Neural progenitor cell (in vitro differentiated cells): ENCODE measurements around the gene SLC38A9. TPM values are rescaled to one million over a fixed set of nuclear protein-coding genes. Genes with fewer than 3 reads are reported as not detected.

Experiments
- DNase-seq: peaks from one replicate; pipeline ENCODE4 v3.0.0-alpha.2; 2016; ENCODE audit warnings: low spot score
- H2AFZ ChIP-seq: fragments of 200-600 bp; sonication (generic); replicated peaks from 2 replicates; pipeline ENCODE4 v1.6.1; 2016; ENCODE audit warnings: antibody characterized with exemption
- H3F3A ChIP-seq: fragments of 200-600 bp; sonication (generic); 2 replicates; pipeline ENCODE4 v1.6.1; 2016; ENCODE audit warnings: antibody characterized with exemption, low read depth
- H3K27ac ChIP-seq: fragments of 200-600 bp; sonication (generic); 2 replicates; pipeline ENCODE4 v1.5.1; 2016; ENCODE audit warnings: mild to moderate bottlenecking
- H3K27me3 ChIP-seq: fragments of 200-600 bp; sonication (generic); 2 replicates; pipeline ENCODE4 v1.6.1; 2016; ENCODE audit warnings: mild to moderate bottlenecking, moderate library complexity
- H3K36me3 ChIP-seq: fragments of 200-600 bp; sonication (generic); 2 replicates; pipeline ENCODE4 v1.5.1; 2016
- H3K4me1 ChIP-seq: fragments of 200-600 bp; sonication (generic); 2 replicates; pipeline ENCODE4 v1.6.1; 2016; ENCODE audit warnings: mixed run types
- H3K4me2 ChIP-seq: fragments of 200-600 bp; sonication (generic); 2 replicates; pipeline ENCODE4 v1.6.1; 2016
- H3K4me3 ChIP-seq: fragments of 200-600 bp; sonication (generic); 2 replicates; pipeline ENCODE4 v1.5.1; 2016
- H3K79me2 ChIP-seq: fragments of 200-600 bp; sonication (generic); 2 replicates; pipeline ENCODE4 v1.6.1; 2016; ENCODE audit warnings: low read depth
- H3K9ac ChIP-seq: fragments of 200-600 bp; sonication (generic); 2 replicates; pipeline ENCODE4 v1.6.1; 2016
- H3K9me3 ChIP-seq: fragments of 200-600 bp; sonication (generic); 2 replicates; pipeline ENCODE4 v1.5.1; 2016; ENCODE audit warnings: low read depth
- H4K20me1 ChIP-seq: fragments of 200-600 bp; sonication (generic); 2 replicates; pipeline ENCODE4 v1.6.1; 2016; ENCODE audit warnings: low read depth
- H3K27ac Mint-ChIP-seq: 3 replicates; pipeline ENCODE4 v1.8.0; 2021; ENCODE audit warnings: mixed read lengths
- H3K27me3 Mint-ChIP-seq: 2 replicates; pipeline ENCODE4 v1.8.0; 2022; ENCODE audit warnings: low read depth, mild to moderate bottlenecking, inconsistent platforms, moderate library complexity, mixed read lengths; ENCODE audit not compliant: insufficient read depth
- H3K36me3 Mint-ChIP-seq: 3 replicates; pipeline ENCODE4 v1.8.0; 2021; ENCODE audit warnings: mixed read lengths
- H3K4me1 Mint-ChIP-seq: 3 replicates; pipeline ENCODE4 v1.8.0; 2021; ENCODE audit warnings: mixed read lengths
- H3K4me3 Mint-ChIP-seq: 3 replicates; pipeline ENCODE4 v1.8.0; 2021; ENCODE audit warnings: mild to moderate bottlenecking, moderate library complexity, mixed read lengths
- H3K9me3 Mint-ChIP-seq: 3 replicates; pipeline ENCODE4 v1.8.0; 2020; ENCODE audit warnings: mixed read lengths
- CTCF ChIP-seq: fragments of 200-600 bp; sonication (generic); IDR thresholded peaks from 2 replicates; pipeline ENCODE4 v1.5.1; 2017; ENCODE audit warnings: antibody characterized with exemption, mild to moderate bottlenecking
- EZH2 ChIP-seq: fragments of 200-600 bp; sonication (generic); IDR thresholded peaks from 2 replicates; pipeline ENCODE4 v1.6.1; 2017; ENCODE audit warnings: antibody characterized with exemption, mild to moderate bottlenecking, moderate library complexity
- EZH2phosphoT487 ChIP-seq: fragments of 200-600 bp; sonication (generic); IDR thresholded peaks from 2 replicates; pipeline ENCODE4 v1.6.1; 2017; ENCODE audit warnings: antibody characterized with exemption
- small RNA-seq: library from RNA; depleted of rRNA; stranded (forward); fragments of <200 nt; gene quantifications from one replicate; pipeline ENCODE3, GENCODE V24; 2015
- total RNA-seq: library from RNA; depleted of rRNA; stranded (reverse); fragments of >200 nt; gene quantifications from 2 replicates; pipeline ENCODE4 v1.2.3, GENCODE V29; 2015; ENCODE audit warnings: low replicate concordance

SLC38A9 gene
- total RNA-seq, 1 donor from 2014 or later = 57.7 TPM

- Histone ChIP-seq H3K4me1 (peaks cover 3% of the 10 kb centered on the region), H3K27me3 (no peaks in the 10 kb centered on the region), H3K4me2 (no peak overlapping the region), H3K9me3 (no peaks in the 10 kb centered on the region), H3K27ac (no peak overlapping the region), H3K4me3 (no peak overlapping the region), H2AFZ (no peak overlapping the region), H3K9ac (no peak overlapping the region), H3F3A (peaks cover 6% of the 10 kb centered on the region), H4K20me1 (no peaks in the 10 kb centered on the region), H3K36me3 (no peaks in the 10 kb centered on the region), H3K79me2 (no peaks in the 10 kb centered on the region)
- Mint-ChIP-seq H3K4me3 (no peak overlapping the region), H3K27ac (no peak overlapping the region), H3K4me1 (peaks cover 4% of the 10 kb centered on the region), H3K27me3 (peaks cover 5% of the 10 kb centered on the region), H3K36me3 (no peaks in the 10 kb centered on the region), H3K9me3 (no peaks in the 10 kb centered on the region)
- DNase-seq = no peak
- TF ChIP-seq CTCF = no peak
- TF ChIP-seq EZH2phosphoT487 = no peak
- TF ChIP-seq EZH2 = no peak
Observed at GRCh38 chr5:55576661-55577060, 135.5 kb downstream of the SLC38A9 start.

Small RNA genes lying within 50 kb of the gene (small RNA-seq; reads per million reads assigned to genes)
- not detected for gene AC016632.1

Other genes starting within 250 kb of the SLC38A9 start
- 23.9 and 24.9 TPM in 2 replicates for gene PLPP1, start 177.4 kb downstream of the SLC38A9 start, total RNA-seq
- gene DDX4, start 25.7 kb upstream of the SLC38A9 start, total RNA-seq = 0.09 TPM in 1 of 2 replicates, not detected in the other
- gene IL31RA, start 139.0 kb upstream of the SLC38A9 start, total RNA-seq = not detected in 2 replicates